GM18909 (cell line): Measurements from ENCODE around the gene KIDINS220.

Experiments used
- ATAC-seq: cut with Tn5 transposase; IDR thresholded peaks from one replicate; pipeline ENCODE4 v1.9.1; 2021; ENCODE audit warnings: mild to moderate bottlenecking; ENCODE audit not compliant: unreplicated experiment, poor library complexity

Gene KIDINS220

GRCh38 chr2:8710951-8711350 lies 126.5 kb downstream of the KIDINS220 start:
- no peak for ATAC-seq

- ATAC-seq = no peak
Observed at GRCh38 chr2:8709611-8710010, 127.8 kb downstream of the KIDINS220 start.

- no peak for ATAC-seq
Observed at GRCh38 chr2:8704906-8705305, 132.5 kb downstream of the KIDINS220 start.

- ATAC-seq = no peak
Observed at GRCh38 chr2:8701681-8702379, 135.6 kb downstream of the KIDINS220 start.

- no peak for ATAC-seq
Observed at GRCh38 chr2:8699839-8700238, 137.6 kb downstream of the KIDINS220 start.

GRCh38 chr2:8697190-8697589 lies 140.2 kb downstream of the KIDINS220 start:
- ATAC-seq = no peak

GRCh38 chr2:8694737-8695136 lies 142.7 kb downstream of the KIDINS220 start:
- ATAC-seq = no peak

- ATAC-seq = no peak
Observed at GRCh38 chr2:8693157-8693821, 144.1 kb downstream of the KIDINS220 start.

GRCh38 chr2:8692783-8693156 lies 144.6 kb downstream of the KIDINS220 start:
- ATAC-seq = no peak

- no peak for ATAC-seq
Observed at GRCh38 chr2:8691859-8692437, 145.5 kb downstream of the KIDINS220 start.

GRCh38 chr2:8685697-8686358 lies 151.6 kb downstream of the KIDINS220 start:
- ATAC-seq = peak; percentile 33

GRCh38 chr2:8684878-8685696 lies 152.3 kb downstream of the KIDINS220 start:
- ATAC-seq = no peak

- no peak for ATAC-seq
Observed at GRCh38 chr2:8684540-8684877, 152.9 kb downstream of the KIDINS220 start.

GRCh38 chr2:8682719-8683667 lies 154.4 kb downstream of the KIDINS220 start:
- ATAC-seq = no peak

GRCh38 chr2:8681786-8682692 lies 155.4 kb downstream of the KIDINS220 start, which contains the start of gene ID2:
TSS of gene ID2 (plus strand) at chr2:8682056. CDS start at chr2:8682166, 110 bp downstream.
- peak; percentile 78 for ATAC-seq

- ATAC-seq = no peak
Observed at GRCh38 chr2:8680822-8681760, 156.3 kb downstream of the KIDINS220 start.
